Astrocyte of the hippocampus (primary cell): ENCODE results near the gene TAAR5.
"Not testable (repeated sequence)": the region's sequence is repeated elsewhere in the genome, so short reads cannot be mapped to it uniquely, and the experiment has no call there.

Source experiments
- DNase-seq: peaks from one replicate; pipeline ENCODE4 v3.0.0; 2011; ENCODE audit warnings: low read depth, low spot score

TAAR5 gene

GRCh38 chr6:132589454-132589853, at the start of gene TAAR5:
TAAR5 (minus strand) TSS chr6:132589741; CDS start chr6:132589686, 55 bp downstream.
- no peak for DNase-seq

- not testable (repeated sequence) for DNase-seq
Observed at GRCh38 chr6:132637135-132637534, 47.6 kb upstream of the TAAR5 start.

- not testable (repeated sequence) for DNase-seq
Observed at GRCh38 chr6:132635906-132636305, 46.4 kb upstream of the TAAR5 start.

GRCh38 chr6:132635288-132635687, 45.7 kb upstream of the TAAR5 start:
- not testable (repeated sequence) for DNase-seq

GRCh38 chr6:132634796-132635195, 45.3 kb upstream of the TAAR5 start:
- DNase-seq = no peak

- DNase-seq = no peak
Observed at GRCh38 chr6:132633362-132633761, 43.8 kb upstream of the TAAR5 start.

- DNase-seq = no peak
Observed at GRCh38 chr6:132624175-132624574, 34.6 kb upstream of the TAAR5 start, which contains the start of gene TAAR2. TAAR2 (minus strand) TSS chr6:132624275; CDS start chr6:132624275, 0 bp downstream.

- DNase-seq = no peak
Observed at GRCh38 chr6:132623106-132623845, 33.7 kb upstream of the TAAR5 start.

- no peak for DNase-seq
Observed at GRCh38 chr6:132616677-132617076, 27.1 kb upstream of the TAAR5 start.

GRCh38 chr6:132614554-132614953, 25.0 kb upstream of the TAAR5 start:
- DNase-seq = no peak

- DNase-seq = no peak
Observed at GRCh38 chr6:132612449-132613108, 23.0 kb upstream of the TAAR5 start.

GRCh38 chr6:132611616-132612015, 22.1 kb upstream of the TAAR5 start:
- no peak for DNase-seq

GRCh38 chr6:132607544-132608233, 18.1 kb upstream of the TAAR5 start:
- no peak for DNase-seq

- DNase-seq = no peak
Observed at GRCh38 chr6:132604635-132605152, 15.2 kb upstream of the TAAR5 start.

- DNase-seq = not testable (repeated sequence)
Observed at GRCh38 chr6:132600900-132601299, 11.4 kb upstream of the TAAR5 start.

GRCh38 chr6:132598473-132598872, 8.9 kb upstream of the TAAR5 start:
- DNase-seq = no peak

- no peak for DNase-seq
Observed at GRCh38 chr6:132596201-132596600, 6.7 kb upstream of the TAAR5 start.

GRCh38 chr6:132592855-132593254, 3.3 kb upstream of the TAAR5 start:
- no peak for DNase-seq

GRCh38 chr6:132590362-132590761, 821 bp upstream of the TAAR5 start:
- DNase-seq = no peak

GRCh38 chr6:132587424-132587823, 2.1 kb downstream of the TAAR5 start:
- no peak for DNase-seq

GRCh38 chr6:132584698-132585097, 4.8 kb downstream of the TAAR5 start:
- no peak for DNase-seq

GRCh38 chr6:132571774-132572173, 17.8 kb downstream of the TAAR5 start:
- no peak for DNase-seq
